Measurements from ENCODE around the gene ARMS2.

Gene ARMS2

DNA sequence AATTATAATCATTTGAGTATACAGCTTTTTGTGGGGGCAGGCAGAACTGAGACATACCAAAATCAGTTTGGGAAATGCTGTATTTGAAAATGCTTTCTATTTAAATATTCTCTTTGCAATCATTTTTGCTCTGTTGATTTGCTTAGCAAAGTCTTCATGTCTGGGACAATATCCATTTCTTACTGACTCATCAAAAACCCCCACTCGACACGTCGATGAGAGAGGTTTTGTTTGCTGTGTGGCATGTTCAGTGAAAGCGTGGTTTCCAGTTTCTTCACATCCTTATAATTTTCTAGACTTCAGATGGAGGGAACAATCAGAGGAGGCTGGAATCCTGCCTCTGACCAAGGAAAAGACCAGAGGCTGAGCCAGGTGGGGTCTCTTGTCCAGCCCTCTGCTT lies 35.8 kb downstream of the ARMS2 start:
- DNase-seq (ENCODE audit: low spot score), result no peak
- Histone ChIP-seq H3K27me3 (ENCODE audit: insufficient read depth, poor library complexity, severe bottlenecking) (no peaks in the 10 kb centered on the region), H3K36me3 (ENCODE audit: low read depth) (peaks cover 40% of the 10 kb centered on the region)

DNA sequence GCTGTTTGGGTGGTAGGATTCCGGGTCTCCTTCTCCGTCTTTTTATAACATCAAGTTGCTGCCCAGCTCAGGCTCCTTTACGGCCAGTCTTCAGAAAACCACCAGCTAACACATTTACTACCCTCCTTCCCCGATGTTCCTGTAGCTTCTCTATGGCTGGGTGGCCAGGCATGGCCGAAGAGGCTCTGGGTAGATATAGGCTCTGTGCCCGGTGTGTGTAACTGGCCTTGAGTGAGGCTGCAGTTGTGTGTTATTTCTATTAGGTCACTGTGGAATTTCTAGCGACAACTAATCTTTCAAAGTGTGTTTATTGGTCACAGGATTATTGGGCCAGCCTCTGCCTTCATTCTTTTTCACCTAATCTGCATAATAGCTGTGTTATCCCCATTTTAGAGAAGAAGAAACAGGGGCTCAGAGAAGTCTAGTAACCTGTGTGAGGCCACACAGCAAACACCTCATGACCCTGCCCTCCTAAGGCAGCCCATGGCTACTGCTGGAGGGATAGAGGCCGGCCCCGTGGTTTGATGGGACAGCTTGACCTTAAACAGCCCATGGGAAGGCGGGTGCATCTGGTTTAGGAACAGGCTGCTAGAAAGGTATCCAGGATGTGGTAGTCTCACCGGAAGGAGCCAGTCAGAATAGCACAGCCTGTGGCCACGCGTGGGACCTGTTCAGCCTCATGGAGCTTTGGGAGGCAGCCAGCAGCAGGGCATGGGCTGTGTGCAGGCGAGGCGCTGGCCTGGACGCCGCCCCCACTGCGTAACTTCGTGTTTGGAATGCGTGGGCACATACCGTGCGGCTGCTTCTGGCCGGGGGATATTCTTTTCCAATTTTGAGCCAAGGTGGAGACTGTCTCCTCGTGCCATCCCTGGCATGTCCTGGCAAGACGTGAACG lies 36.6 kb downstream of the ARMS2 start:
- ATAC-seq (ENCODE audit: low read depth) (peak; percentile 50), DNase-seq (ENCODE audit: low spot score) (peak; percentile 78)
- Histone ChIP-seq H3K4me1 (ENCODE audit: insufficient read depth, poor library complexity, severe bottlenecking) (peaks cover 38% of the 10 kb centered on the region), H3K36me3 (ENCODE audit: low read depth) (peaks cover 38% of the 10 kb centered on the region), H3K27ac (ENCODE audit: poor library complexity, severe bottlenecking) (peak overlapping the region; percentile 95), H3K27me3 (ENCODE audit: insufficient read depth, poor library complexity, severe bottlenecking) (no peaks in the 10 kb centered on the region), H3K4me3 (ENCODE audit: severe bottlenecking) (no peak overlapping the region), H3K9me3 (ENCODE audit: severe bottlenecking) (no peaks in the 10 kb centered on the region)
- TF ChIP-seq, protein P1, sequence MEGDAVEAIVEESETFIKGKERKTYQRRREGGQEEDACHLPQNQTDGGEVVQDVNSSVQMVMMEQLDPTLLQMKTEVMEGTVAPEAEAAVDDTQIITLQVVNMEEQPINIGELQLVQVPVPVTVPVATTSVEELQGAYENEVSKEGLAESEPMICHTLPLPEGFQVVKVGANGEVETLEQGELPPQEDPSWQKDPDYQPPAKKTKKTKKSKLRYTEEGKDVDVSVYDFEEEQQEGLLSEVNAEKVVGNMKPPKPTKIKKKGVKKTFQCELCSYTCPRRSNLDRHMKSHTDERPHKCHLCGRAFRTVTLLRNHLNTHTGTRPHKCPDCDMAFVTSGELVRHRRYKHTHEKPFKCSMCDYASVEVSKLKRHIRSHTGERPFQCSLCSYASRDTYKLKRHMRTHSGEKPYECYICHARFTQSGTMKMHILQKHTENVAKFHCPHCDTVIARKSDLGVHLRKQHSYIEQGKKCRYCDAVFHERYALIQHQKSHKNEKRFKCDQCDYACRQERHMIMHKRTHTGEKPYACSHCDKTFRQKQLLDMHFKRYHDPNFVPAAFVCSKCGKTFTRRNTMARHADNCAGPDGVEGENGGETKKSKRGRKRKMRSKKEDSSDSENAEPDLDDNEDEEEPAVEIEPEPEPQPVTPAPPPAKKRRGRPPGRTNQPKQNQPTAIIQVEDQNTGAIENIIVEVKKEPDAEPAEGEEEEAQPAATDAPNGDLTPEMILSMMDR (IDR thresholded peaks at IDR 0.05; ENCODE audit: poor library complexity, severe bottlenecking), result no peak

More for the DNA sequence above, 35.8 kb downstream of the ARMS2 start:
- Histone ChIP-seq H3K9me3 (ENCODE audit: severe bottlenecking) (no peaks in the 10 kb centered on the region), H3K27ac (ENCODE audit: poor library complexity, severe bottlenecking) (peak overlapping the region; percentile 95), H3K4me1 (ENCODE audit: insufficient read depth, poor library complexity, severe bottlenecking) (peaks cover 31% of the 10 kb centered on the region), H3K4me3 (ENCODE audit: severe bottlenecking) (no peak overlapping the region)
- TF ChIP-seq, protein P1 (IDR thresholded peaks at IDR 0.05; ENCODE audit: poor library complexity, severe bottlenecking), result no peak
- no peak for ATAC-seq (ENCODE audit: low read depth)

GRCh38 chr10:122492006-122492405 lies 37.6 kb downstream of the ARMS2 start:
- H3K27ac ChIP-seq (ENCODE audit: poor library complexity, severe bottlenecking), result peak overlapping the region; percentile 95
- no peak for ATAC-seq (ENCODE audit: low read depth)

DNA sequence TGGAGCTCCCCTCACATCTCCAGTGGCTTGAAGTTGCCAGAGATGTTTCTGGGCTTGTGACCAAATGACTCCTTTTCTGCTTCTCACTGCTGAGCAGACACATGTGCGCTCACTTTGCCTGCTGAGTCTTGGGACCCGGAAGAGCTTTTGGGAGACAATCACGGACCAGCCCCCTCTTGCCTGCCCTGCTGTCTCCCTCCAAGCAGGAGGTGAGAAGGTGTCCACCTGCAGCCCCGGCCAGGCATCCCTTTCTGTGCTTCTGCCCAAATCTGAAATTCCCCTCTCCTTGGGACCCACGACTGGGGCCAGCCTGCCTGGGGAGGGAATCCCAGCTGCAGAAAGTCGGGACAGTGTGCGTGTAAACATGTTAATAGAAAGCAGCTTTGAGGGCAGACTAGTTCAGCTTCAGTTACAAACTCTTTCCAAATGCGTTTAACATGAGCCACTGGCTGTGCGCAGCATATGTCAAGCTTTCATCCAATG lies 38.6 kb downstream of the ARMS2 start:
- peak; percentile 19 for DNase-seq (ENCODE audit: low spot score)
- Histone ChIP-seq H3K27ac (ENCODE audit: poor library complexity, severe bottlenecking) (peak overlapping the region; percentile 95), H3K4me1 (ENCODE audit: insufficient read depth, poor library complexity, severe bottlenecking) (peaks cover 38% of the 10 kb centered on the region), H3K36me3 (ENCODE audit: low read depth) (peaks cover 38% of the 10 kb centered on the region), H3K27me3 (ENCODE audit: insufficient read depth, poor library complexity, severe bottlenecking) (no peaks in the 10 kb centered on the region), H3K9me3 (ENCODE audit: severe bottlenecking) (no peaks in the 10 kb centered on the region), H3K4me3 (ENCODE audit: severe bottlenecking) (no peak overlapping the region)
- ATAC-seq (ENCODE audit: low read depth), result no peak
- TF ChIP-seq, protein P1 (IDR thresholded peaks at IDR 0.05; ENCODE audit: poor library complexity, severe bottlenecking), result no peak

More at GRCh38 chr10:122492006-122492405, 37.6 kb downstream of the ARMS2 start:
- H3K36me3 ChIP-seq (ENCODE audit: low read depth), result peaks cover 38% of the 10 kb centered on the region
- H3K4me1 ChIP-seq (ENCODE audit: insufficient read depth, poor library complexity, severe bottlenecking), result peaks cover 38% of the 10 kb centered on the region
- H3K27me3 ChIP-seq (ENCODE audit: insufficient read depth, poor library complexity, severe bottlenecking), result no peaks in the 10 kb centered on the region
- peak; percentile 11 for DNase-seq (ENCODE audit: low spot score)
- TF ChIP-seq, protein P1 (IDR thresholded peaks at IDR 0.05; ENCODE audit: poor library complexity, severe bottlenecking), result no peak
- no peaks in the 10 kb centered on the region for H3K9me3 ChIP-seq (ENCODE audit: severe bottlenecking)
- H3K4me3 ChIP-seq (ENCODE audit: severe bottlenecking), result no peak overlapping the region

All from RWPE2 (cell line).